Measurements from ENCODE around the gene RBM20.

- TF ChIP-seq EZH2phosphoT487 (IDR thresholded peaks at IDR 0.05; ENCODE audit: low read length) (no peak), CTCF (IDR thresholded peaks at IDR 0.05; ENCODE audit: low read length) (no peak), EZH2 (optimal IDR thresholded peaks at IDR 0.05; ENCODE audit: low read depth, low read length) (no peak)
Measured at GRCh38 chr10:110616493-110617033, 27.6 kb upstream of the RBM20 start.

All from MM.1S (cell line).